ENCODE data around the gene CAPN13. TPM values are rescaled to one million over a fixed set of nuclear protein-coding genes. Genes with fewer than 3 reads are reported as not detected.

CAPN13 gene
- total and polyA plus RNA-seq, 10 of the 15 experiments (the other 5 are each of a cell fraction or from before 2014, with no cell fraction given) = 0.03 to 0.10 (median 0.06) TPM; not detected in 7

GRCh38 chr2:30721241-30721640 lies 86.0 kb downstream of the CAPN13 start (continued):
- no peak for TF ChIP-seq CUX1 (IDR thresholded peaks at IDR 0.05; ENCODE audit: insufficient replicate concordance, low read depth, low read length)
- TF ChIP-seq NBN (IDR thresholded peaks at IDR 0.05) = no peak
- TF ChIP-seq GABPA (IDR thresholded peaks at IDR 0.05; ENCODE audit: low read depth) = no peak
- no peak for TF ChIP-seq TARDBP (IDR thresholded peaks at IDR 0.05; ENCODE audit: borderline replicate concordance)
- TF ChIP-seq WRNIP1 (IDR thresholded peaks at IDR 0.05; ENCODE audit: borderline replicate concordance, low read depth, low read length) = no peak
- TF ChIP-seq MEF2B (IDR thresholded peaks at IDR 0.05; ENCODE audit: partially characterized antibody, poor library complexity, severe bottlenecking) = no peak
- TF ChIP-seq HDAC2 (IDR thresholded peaks at IDR 0.05) = no peak
- TF ChIP-seq HSF1 (IDR thresholded peaks at IDR 0.05; ENCODE audit: low read depth, low read length) = no peak
- no peak for TF ChIP-seq IKZF2 (IDR thresholded peaks at IDR 0.05)
- TF ChIP-seq RAD21 (IDR thresholded peaks at IDR 0.05; ENCODE audit: insufficient read depth, low read depth, low read length) = no peak

Measured in GM12878 (cell line).